Activated T-helper 1 cell treated with Interleukin-2 at 50 U/mL for 16 hours (primary cell): Measurements from ENCODE around the gene QSER1.
A peak's percentile ranks its signal among the peaks of the same experiment; 100 is the strongest.
"Not testable (repeated sequence)": the region's sequence is repeated elsewhere in the genome, so short reads cannot be mapped to it uniquely, and the experiment has no call there.

ENCODE experiments used
- DNase-seq: peaks from one replicate; pipeline ENCODE4 v3.0.0-alpha.2; 2020; ENCODE audit warnings: low read depth

Gene QSER1

DNA sequence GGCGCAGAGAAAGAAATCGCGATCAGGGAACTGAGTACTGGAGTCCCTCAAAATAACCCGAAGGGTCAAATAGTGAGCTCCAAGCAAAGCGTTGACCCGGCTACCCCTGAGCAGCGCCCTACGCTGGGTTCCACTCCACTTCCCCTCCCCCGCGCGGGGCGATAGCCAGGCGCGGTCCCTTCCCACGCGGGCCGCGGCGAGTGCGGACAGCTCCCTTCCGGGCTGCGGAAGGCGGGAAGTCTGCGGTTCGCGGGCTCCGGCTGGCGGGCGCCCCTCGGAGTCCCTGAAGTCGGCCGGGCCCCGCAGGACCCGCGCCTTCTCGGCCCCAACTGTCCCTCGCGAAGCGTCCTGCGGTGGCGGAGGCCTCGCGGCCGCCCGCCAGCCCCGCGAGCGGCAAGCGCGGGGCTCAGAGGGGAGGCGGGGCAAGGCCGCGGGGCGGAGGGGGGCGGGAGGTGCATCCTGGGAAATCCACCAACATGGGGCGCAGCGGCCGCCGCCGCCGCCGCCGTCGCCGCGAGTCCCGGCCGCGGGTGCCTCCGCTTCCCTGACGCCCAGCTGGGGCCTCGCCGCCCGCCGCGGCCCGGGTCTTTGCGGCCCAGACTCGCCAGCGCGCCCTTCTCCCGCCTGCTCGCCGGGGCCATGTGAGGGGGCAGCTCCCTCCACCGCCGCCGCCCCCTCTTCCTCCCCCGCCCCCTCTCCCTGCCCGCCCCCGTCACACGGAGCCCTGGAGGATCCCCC, at the start of gene QSER1:
QSER1 (plus strand) TSS at position 457 of the 738 bp plus-strand sequence. CDS start 315 bp downstream, outside the sequence.
- DNase-seq: peak; percentile 45

DNA sequence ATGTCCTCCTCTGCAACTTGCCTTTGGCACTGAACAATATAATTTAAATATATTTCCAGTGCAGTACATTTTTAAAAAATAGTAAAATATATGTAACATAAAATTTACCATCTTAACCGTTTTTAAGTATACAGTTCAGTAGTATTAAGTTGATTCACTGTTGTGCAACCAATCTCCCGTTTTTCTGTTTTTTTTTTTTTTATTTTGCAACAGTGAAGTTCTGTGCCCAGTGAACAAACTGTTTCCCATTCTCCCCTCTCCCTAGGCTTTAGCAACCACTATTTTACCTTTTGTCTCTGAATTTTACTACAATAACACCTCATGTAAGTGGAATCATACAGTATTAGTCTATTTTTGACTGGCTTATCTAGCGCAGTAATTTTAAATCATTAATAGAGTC, 49.1 kb upstream of the QSER1 start:
- DNase-seq: no peak

DNA sequence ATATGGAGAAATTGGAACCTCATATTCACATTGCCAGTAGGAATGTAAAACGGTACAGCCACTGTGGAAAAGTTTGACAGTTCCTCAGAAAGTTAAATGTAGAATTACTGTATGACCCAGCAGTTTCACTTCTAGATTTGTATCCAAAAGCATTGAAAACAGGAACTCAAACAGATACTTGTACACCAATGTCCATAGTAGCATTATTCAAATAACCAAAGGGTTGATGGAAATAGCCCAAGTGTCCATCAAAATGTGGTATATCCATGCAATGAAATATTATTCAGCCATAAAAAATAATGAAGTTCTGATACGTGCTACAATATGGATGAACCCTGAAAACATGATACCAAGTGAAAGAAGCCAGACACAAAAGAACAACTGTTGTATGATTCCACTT, 45.1 kb upstream of the QSER1 start:
- DNase-seq: no peak

DNA sequence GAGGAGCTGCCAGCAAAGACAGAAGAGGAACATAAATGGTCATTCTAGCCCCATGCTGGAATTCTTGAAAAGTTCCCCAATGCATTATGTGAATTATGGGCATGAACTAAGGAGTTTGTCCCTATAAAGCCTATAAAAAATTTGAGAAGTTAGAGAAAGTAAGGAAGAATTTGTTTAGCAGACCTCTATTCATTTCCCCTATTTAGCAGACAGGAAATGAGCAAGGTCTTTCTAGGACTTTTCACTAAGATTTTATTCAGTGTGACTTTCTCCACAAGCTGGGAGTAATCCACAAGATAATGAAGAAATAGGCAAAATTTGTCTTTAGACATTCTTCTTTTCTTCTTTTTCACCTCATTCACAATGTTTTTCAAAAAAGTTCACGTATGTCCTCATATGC, 42.9 kb upstream of the QSER1 start:
- DNase-seq: no peak

DNA sequence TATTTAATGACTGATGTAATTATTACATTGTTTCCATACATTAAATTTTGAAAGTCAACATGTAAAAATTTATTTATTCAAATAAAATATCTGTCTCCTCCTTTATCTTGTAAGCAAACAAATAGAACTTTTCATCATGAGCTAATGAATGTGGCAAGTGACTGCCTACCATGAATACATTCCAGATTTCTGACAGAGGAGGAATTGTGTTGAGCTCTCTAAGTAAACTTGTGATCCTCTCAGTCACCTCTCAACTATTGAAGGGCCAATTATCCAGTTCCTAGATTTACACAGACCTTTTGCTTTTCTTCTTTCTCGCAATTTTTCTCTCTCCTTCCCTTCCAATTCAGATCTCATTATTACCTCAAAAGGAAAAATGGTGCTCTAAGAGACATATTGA, 41.4 kb upstream of the QSER1 start:
- DNase-seq: no peak

DNA sequence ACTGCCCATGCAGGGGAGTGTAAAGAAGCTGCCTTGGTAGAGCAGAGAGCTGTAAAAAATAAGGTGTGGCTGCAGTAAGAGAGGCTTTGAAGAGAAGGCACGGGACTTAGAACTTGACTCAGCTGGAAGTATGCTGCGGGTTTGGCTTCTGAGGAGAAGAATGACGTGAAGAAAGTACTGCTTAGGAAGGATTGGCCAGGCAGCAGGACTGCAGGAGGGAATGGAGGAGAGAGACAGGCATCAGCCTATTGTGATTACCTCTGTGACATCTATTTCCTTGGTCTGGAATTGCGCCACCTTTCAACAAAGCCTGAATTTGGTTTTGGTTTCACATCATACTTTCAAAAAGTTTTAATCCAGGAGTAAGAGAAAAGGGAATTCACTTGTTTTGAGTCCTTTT, 40.4 kb upstream of the QSER1 start:
- no peak for DNase-seq

DNA sequence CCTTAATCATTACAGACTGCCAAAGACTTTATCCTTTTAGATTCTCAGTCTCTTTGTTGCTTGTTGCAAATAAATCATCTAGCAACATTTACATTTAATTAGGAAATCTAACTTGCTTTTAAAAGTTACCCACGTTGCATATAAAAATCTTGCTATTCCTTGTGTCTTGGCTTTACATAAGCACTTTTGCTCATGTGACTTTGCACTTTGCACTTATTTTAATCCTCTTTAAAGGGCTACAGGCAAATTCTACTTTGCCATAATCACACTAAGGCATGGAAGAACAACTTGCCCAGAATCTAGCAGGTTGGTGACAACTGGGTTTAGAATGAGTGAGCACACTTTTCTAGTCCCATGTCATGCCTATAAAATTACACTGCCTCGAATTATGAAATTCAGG, 37.0 kb upstream of the QSER1 start:
- DNase-seq: no peak

DNA sequence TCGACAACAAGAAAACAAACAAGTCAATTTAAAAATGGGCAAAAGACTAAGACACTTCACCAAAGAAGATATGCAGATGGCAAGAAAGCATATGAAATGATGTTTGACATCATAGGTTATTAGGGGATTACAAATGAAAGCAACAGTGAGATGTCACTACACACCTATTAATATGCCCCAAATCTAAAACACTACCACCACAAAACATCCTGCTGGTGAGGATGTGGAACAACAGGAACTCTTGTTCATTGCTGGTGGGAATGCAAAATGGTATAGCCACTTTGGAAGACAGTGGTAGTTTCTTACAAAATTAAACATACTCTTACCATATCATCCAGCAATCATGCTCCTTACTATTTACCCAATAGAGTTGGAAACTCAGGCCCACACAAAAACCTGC, 33.9 kb upstream of the QSER1 start:
- DNase-seq: no peak

DNA sequence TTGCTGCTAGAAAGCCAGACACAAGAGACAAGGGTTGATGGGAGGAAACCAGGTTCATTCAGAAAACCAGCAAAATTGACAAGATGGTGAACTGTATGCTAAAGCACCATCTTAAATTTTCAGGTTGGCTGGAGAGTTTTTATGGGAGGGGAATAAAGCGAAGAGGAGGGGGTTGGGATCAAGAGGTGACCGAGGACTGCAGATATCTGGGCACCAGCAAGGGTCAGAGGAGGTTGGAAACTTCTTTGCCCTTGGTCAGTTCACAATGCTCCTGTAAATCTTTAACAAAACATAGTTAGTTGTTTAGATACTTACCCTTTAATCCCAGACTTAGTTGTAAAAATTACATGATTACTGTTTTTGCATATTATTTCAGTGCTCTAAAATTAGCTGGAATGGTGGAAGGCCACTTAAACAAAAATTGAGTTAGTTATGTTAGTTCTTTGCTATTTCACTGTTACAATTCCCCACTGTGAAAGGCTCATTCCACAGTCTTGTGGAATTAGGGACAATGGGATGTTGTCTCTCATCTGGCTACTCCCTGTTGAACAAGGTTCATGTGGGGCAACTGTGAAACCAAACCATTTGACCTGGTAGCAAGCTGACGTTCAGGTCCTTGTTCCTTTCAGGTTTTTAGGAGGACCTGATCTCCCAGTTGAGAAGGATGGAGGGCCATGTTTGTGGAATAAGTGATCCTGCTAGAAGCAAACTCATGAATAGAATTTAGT, 30.6 kb upstream of the QSER1 start:
- DNase-seq: no peak

DNA sequence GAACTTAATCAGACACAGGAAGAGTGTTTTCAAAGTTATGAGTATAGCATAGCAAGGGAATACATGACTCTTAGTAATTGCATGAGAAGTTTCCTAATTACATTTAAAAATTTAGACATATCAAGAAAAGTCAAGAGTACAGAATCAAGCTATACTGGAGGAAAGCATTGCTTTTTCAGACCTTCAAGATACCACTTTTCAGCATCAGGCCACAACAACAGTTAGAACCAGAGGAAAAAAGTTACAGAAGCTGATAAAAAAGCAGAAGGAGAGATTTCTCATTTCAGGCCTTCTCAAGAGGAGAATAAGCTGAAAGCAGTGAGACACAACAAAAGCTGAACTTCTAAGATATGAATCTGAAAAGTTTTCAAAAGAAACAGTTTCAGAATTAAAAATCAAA, 28.1 kb upstream of the QSER1 start:
- no peak for DNase-seq

DNA sequence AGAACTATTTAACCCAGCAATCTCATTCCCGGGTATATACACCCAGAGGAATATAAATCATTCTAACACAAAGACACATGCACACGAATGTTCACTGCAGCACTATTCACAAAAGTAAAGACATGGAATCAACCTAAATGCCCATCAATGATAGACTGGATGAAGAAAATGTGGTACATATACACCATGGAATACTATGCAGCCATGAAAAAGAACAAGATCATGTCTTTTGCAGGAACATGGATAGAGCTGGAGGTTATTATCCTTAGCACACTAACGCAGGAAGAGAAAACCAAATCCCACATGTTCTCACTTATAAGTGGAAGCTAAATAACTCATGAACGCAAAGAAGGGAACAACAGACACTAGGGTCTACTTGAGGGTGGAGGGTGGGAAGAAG, 23.9 kb upstream of the QSER1 start:
- not testable (repeated sequence) for DNase-seq

DNA sequence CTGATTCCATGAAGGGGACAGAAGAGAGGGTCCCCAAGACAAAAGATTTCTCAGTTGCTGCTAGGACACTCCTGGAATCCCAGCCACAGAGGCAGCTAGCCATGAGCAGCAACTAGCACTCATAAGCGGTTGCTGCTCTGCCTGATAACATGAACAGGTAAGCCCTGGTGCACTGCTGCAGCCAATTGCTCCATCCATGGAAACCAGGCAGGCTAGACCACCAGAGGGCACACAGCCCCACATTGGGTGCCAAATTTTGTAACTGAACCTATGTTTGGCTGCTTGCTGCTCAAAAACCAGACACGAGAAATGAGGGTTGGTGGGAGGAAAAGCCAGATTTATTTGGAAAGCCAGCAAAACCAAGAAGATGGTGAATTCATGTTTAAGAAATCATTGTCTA, 21.9 kb upstream of the QSER1 start:
- peak; percentile 4 for DNase-seq

DNA sequence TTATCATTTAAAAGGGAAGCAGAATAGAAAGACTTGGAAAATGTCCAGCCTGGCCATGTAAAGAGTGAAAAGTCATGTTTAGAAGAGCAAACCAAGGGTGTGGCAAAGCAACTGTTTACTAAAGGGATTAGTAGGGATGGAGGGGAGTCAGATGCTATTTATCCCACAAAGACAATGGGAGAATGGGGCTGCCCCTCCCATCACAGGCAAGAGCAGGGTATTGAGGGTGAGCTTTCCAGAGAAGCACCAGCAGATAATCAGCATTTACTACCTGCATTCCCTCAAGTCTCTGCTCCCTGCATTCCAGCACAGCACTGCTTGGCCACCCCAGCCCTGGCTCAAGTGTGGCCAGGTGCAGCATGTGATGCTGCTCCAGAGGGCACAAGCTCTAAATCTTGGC, 18.5 kb upstream of the QSER1 start:
- no peak for DNase-seq

DNA sequence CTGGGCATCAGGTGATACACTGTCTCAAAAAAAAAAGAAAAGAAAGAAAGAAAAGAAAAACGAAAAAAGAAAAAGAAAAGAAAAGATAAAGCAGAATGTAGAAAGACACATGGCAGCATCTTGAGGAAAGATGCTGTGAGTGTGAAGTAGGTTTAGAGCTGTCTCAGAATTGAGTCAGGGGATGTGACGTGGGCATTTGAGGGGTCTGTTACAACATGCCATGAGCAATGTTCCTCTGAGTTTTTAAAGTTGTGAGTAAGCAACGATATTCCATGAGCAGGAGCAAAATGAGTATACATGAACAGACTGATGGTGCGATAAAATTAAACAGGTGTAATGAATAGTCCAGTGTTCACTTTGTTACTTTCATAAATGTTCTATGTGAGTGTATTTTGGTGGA, 11.3 kb upstream of the QSER1 start:
- no peak for DNase-seq

DNA sequence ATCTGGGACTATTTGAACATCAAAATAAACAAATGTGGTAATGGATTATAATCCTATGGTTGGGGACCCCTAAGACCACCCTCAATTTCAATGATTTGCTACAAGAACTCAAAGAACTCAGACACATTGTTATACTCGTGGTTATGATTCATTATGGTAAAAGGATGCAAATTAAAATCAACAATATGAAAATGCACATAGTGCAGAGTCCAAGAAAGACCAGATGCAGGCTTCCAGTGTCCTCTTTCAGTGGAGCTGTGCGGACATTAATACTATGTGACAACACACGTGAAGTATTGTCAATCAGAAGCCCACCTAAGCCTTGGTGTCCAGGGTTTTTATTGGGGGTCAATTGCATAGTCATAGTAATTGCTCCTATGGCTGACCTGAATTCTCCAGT, 9.2 kb upstream of the QSER1 start:
- no peak for DNase-seq

DNA sequence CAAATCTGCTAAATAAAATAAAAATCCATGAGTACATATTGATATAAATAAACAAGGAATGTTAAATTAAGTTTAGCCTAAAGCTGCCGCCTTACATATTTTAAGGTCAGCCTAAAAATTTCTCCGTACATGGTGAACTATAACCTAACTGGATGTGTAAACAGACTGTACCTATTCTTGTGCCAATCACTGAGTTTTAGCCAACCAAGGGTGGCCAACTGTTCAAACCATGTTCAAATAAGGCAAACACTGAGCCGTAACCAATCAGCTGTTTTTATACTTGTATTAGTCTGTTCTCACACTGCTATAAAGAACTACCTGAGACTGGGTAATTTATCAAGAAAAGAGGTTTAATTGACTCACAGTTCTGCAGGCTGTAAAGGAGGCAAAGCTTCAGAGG, 8.6 kb upstream of the QSER1 start:
- DNase-seq: no peak

DNA sequence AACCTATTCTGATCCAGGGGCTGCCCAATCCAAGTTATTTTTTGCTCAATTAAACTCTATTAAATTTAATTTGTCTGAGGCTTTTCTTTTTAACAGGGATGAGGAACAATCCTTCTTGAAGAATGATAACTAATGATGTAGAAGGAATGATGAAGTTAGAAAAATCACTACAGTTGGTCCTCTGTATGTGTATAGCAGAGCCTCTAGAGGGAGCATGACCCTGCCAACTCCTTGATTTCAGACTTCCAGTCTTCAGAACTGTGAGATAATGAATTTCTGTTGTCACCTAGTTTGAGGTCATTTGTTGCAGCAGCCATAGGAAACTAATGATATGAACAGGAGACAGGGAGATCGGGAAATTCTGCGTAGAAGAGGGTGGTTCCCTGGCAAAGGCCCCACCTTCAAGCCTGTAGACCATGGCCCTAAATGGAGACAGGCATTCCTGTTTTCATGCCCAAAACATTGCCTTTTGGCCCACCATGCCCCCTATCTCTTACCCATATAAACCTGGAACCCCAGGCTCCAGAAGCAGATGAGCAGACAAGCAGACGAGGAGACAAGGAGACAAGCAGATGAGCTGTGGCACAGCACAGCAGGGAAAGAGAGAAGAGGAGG, 7.7 kb upstream of the QSER1 start:
- DNase-seq: no peak

DNA sequence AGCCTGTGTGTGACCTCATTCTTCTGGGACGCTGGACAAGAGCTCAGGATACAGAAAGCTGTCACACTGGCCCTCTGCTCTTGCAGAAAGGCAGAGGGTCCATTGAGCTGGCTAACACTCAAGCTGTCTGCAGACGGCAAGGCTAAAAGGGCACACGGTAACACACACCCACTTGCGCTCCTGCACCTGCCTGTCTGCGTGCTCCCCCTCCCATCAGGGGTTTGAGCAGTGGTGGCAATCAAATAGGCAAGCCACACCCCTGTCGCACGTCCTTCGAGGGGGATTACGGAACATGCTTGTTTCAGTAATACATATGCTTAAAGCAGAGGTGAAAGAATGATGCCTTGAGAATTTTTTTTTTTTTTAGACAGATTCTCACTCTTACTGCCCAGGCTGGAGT, 7.1 kb upstream of the QSER1 start:
- DNase-seq: no peak

DNA sequence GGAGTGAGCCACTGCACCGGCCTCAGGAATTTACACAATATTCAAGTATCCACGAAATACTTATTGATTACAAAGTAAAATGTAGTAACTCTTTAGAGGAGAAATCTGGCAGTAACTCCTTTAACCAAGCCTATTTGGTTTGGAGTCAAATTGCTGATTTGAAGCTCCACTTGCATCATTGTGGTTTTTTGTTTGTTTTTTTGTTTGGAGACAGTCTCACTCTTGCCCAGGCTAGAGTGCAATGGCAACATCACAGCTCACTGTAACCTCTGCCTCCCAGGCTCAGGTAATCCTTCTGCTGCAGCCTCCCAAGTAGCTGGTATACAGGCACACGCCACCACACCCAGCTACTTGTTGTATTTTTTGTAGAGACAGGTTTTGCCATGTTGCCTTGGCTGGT, 6.4 kb upstream of the QSER1 start:
- no peak for DNase-seq

DNA sequence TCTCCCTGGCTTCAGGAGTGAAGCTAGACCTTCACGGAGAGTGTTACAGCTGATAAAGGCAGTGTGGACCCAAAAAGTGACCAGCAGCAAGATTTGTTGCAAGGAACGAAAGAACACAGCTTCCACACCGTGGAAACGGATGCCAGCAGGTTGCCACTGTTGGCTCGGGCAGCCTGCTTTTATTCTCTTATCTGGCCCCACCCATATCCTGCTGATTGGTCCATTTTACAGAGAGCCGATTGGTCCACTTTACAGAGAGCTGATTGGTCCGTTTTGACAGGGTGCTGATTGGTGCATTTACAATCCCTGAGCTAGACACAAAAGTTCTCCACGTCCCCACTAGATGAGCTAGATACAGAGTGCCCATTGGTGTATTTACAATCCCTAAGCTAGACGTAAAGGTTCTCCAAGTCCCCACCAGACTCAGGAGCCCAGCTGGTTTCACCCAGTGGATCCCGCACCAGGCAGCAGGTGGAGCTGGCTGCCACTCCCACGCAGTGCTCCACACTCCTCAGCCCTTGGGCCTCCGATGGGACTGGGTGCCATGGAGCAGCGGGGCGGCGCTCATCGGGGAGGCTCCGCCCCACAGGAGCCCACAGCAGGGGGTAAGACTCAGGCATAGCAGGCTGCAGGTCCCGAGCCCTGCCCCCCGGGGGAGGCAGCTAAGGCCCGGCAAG, 4.8 kb upstream of the QSER1 start:
- DNase-seq: not testable (repeated sequence)

DNA sequence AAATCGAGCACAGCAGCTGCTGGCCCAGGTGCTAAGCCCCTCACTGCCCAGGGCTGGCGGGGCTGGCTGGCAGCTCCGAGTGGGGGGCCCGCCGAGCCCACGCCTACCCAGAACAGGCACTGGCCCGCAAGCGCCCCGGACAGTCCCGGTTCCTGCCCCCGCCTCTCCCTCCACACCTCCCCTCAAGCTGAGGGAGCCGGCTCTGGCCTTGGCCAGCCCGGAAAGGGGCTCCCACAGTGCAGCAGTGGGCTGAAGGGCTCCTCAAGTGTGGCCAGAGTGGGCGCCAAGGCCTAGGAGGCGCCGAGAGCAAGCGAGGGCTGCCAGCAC, 4.3 kb upstream of the QSER1 start:
- DNase-seq: not testable (repeated sequence)

DNA sequence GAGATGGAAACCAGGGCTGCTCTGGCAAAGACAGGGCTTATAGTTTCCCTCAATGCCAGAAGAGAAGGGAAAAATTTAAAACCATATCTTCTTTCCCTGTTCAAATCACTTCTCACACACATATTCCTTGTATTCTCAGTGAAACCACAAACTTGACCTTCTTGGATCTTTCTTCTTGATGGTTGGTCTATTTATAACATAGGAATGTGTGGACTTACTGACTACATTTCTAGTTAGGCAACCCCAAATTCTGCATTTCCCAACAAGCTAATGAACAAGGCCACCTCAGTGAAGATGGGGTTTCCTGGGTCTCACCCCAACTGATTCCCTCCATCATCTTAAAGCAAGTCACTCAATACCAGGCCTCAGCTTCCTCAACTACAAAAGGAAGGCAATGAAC, 3.8 kb upstream of the QSER1 start:
- DNase-seq: no peak
